Retinal pigment epithelial cell (primary cell): Measurements from ENCODE around the gene IL4R.
"Not testable (repeated sequence)": the region's sequence is repeated elsewhere in the genome, so short reads cannot be mapped to it uniquely, and the experiment has no call there.

Experiments
- DNase-seq: peaks from one replicate; pipeline ENCODE4 v3.0.0-alpha.2; 2010; ENCODE audit warnings: low read depth
- H3K4me3 ChIP-seq: 2 replicates; pipeline ENCODE4 v1.5.1; 2011; ENCODE audit warnings: mild to moderate bottlenecking, low read length, control low read depth, moderate library complexity
- CTCF ChIP-seq: conservative IDR thresholded peaks from 2 replicates; pipeline ENCODE4 v1.5.1; 2011; ENCODE audit warnings: low read depth, low read length, control low read depth, inconsistent platforms

IL4R gene

GRCh38 chr16:27270349-27270748, 43.4 kb upstream of the IL4R start:
- TF ChIP-seq CTCF = no peak
- DNase-seq = no peak
- H3K4me3 ChIP-seq = no peak overlapping the region

GRCh38 chr16:27272076-27272475, 41.7 kb upstream of the IL4R start:
- H3K4me3 ChIP-seq = no peak overlapping the region

GRCh38 chr16:27272697-27273096, 41.1 kb upstream of the IL4R start:
- not testable (repeated sequence) for H3K4me3 ChIP-seq, DNase-seq

More at GRCh38 chr16:27272076-27272475, 41.7 kb upstream of the IL4R start:
- TF ChIP-seq CTCF = no peak
- no peak for DNase-seq

GRCh38 chr16:27273330-27273669, 40.5 kb upstream of the IL4R start:
- no peak for DNase-seq
- no peak overlapping the region for H3K4me3 ChIP-seq
- TF ChIP-seq CTCF = no peak

GRCh38 chr16:27273670-27274423, 39.9 kb upstream of the IL4R start:
- no peak for DNase-seq
- TF ChIP-seq CTCF = no peak
- H3K4me3 ChIP-seq = no peak overlapping the region

- not testable (repeated sequence) for H3K4me3 ChIP-seq, DNase-seq
Observed at GRCh38 chr16:27274424-27274874, 39.3 kb upstream of the IL4R start.

- TF ChIP-seq CTCF = no peak
- DNase-seq = no peak
- no peak overlapping the region for H3K4me3 ChIP-seq
Observed at GRCh38 chr16:27275394-27275793, 38.4 kb upstream of the IL4R start.

GRCh38 chr16:27281243-27281642, 32.5 kb upstream of the IL4R start:
- no peak for DNase-seq
- H3K4me3 ChIP-seq = no peak overlapping the region
- TF ChIP-seq CTCF = no peak
